Amniotic epithelial cell (primary cell): ENCODE results near the gene PDCD4.

ENCODE experiments used
- DNase-seq: peaks from one replicate; pipeline ENCODE4 v3.0.0-alpha.2; 2010; ENCODE audit warnings: low read depth

The PDCD4 gene

GRCh38 chr10:110842326-110842904, 29.3 kb upstream of the PDCD4 start:
- no peak for DNase-seq

- no peak for DNase-seq
These were observed 28.7 kb upstream of the PDCD4 start for GRCh38 chr10:110843031-110843430.

GRCh38 chr10:110843796-110844616, 27.7 kb upstream of the PDCD4 start:
- DNase-seq: no peak

GRCh38 chr10:110844617-110844881, 27.2 kb upstream of the PDCD4 start:
- no peak for DNase-seq

- no peak for DNase-seq
These were observed 26.5 kb upstream of the PDCD4 start for GRCh38 chr10:110845192-110845755.

GRCh38 chr10:110845756-110846620, 25.7 kb upstream of the PDCD4 start:
- no peak for DNase-seq

GRCh38 chr10:110847374-110847773, 24.4 kb upstream of the PDCD4 start:
- no peak for DNase-seq

- no peak for DNase-seq
These were observed 23.6 kb upstream of the PDCD4 start for GRCh38 chr10:110848106-110848505.

GRCh38 chr10:110850099-110850498, 21.6 kb upstream of the PDCD4 start:
- DNase-seq: no peak

GRCh38 chr10:110851020-110851612, 20.6 kb upstream of the PDCD4 start:
- DNase-seq: peak; percentile 66

- DNase-seq: peak; percentile 13
These were observed 19.4 kb upstream of the PDCD4 start for GRCh38 chr10:110852255-110852896.

GRCh38 chr10:110852947-110853346, 18.8 kb upstream of the PDCD4 start:
- peak; percentile 13 for DNase-seq

GRCh38 chr10:110853921-110854605, 17.7 kb upstream of the PDCD4 start:
- no peak for DNase-seq

GRCh38 chr10:110857265-110858171, 14.2 kb upstream of the PDCD4 start:
- DNase-seq: peak; percentile 98

- no peak for DNase-seq
These were observed 13.3 kb upstream of the PDCD4 start for GRCh38 chr10:110858297-110858934.

- no peak for DNase-seq
These were observed 12.3 kb upstream of the PDCD4 start for GRCh38 chr10:110859206-110859972.

GRCh38 chr10:110859973-110860376, 11.8 kb upstream of the PDCD4 start:
- peak; percentile 82 for DNase-seq

GRCh38 chr10:110860576-110861241, 11.0 kb upstream of the PDCD4 start:
- no peak for DNase-seq
